Astrocyte (in vitro differentiated cells and primary cell): Measurements from ENCODE around the gene TEX101. TPM values are rescaled to one million over a fixed set of nuclear protein-coding genes. Genes with fewer than 3 reads are reported as not detected.
"Not testable (repeated sequence)": the region's sequence is repeated elsewhere in the genome, so short reads cannot be mapped to it uniquely, and the experiment has no call there.

Experiments
- DNase-seq: peaks from one replicate; pipeline ENCODE4 v3.0.0-alpha.2; 2010; ENCODE audit warnings: low read depth
- FAIRE-seq: peaks from 2 replicates; lab custom pipeline; 2011; peaks lifted over from hg19 to GRCh38; lab: Jason Lieb, UNC
- H2AFZ ChIP-seq: 2 replicates; pipeline ENCODE4 v1.6.0; 2012; ENCODE audit warnings: low read depth, low read length, inconsistent platforms
- H3K27ac ChIP-seq: 2 replicates; pipeline ENCODE4 v1.5.1; 2011; ENCODE audit warnings: low read depth, low read length, inconsistent platforms
- H3K27me3 ChIP-seq: 2 replicates; pipeline ENCODE4 v1.6.0; 2011; ENCODE audit warnings: low read length, inconsistent platforms; ENCODE audit not compliant: insufficient read depth
- H3K36me3 ChIP-seq: 2 replicates; pipeline ENCODE4 v1.5.1; 2011; ENCODE audit warnings: low read length, inconsistent platforms; ENCODE audit not compliant: insufficient read depth
- H3K4me1 ChIP-seq: 2 replicates; pipeline ENCODE4 v1.5.1; 2011; ENCODE audit warnings: low read length, inconsistent platforms; ENCODE audit not compliant: insufficient read depth
- H3K4me2 ChIP-seq: 2 replicates; pipeline ENCODE4 v1.6.0; 2012; ENCODE audit warnings: low read length, inconsistent platforms
- H3K4me3 ChIP-seq: 2 replicates; pipeline ENCODE4 v1.5.1; 2011; ENCODE audit warnings: low read depth, mild to moderate bottlenecking, low read length, inconsistent platforms; ENCODE audit not compliant: insufficient read depth
- H3K79me2 ChIP-seq: 2 replicates; pipeline ENCODE4 v1.6.0; 2012; ENCODE audit warnings: mild to moderate bottlenecking, low read length, inconsistent platforms; ENCODE audit not compliant: insufficient read depth
- H3K9ac ChIP-seq: 2 replicates; pipeline ENCODE4 v1.6.0; 2012; ENCODE audit warnings: mild to moderate bottlenecking, low read length, inconsistent platforms
- H3K9me3 ChIP-seq: 2 replicates; pipeline ENCODE4 v1.5.1; 2012; ENCODE audit warnings: low read depth, mild to moderate bottlenecking, low read length, inconsistent platforms; ENCODE audit not compliant: insufficient read depth
- H4K20me1 ChIP-seq: 2 replicates; pipeline ENCODE4 v1.6.0; 2012; ENCODE audit warnings: low read length, inconsistent platforms; ENCODE audit not compliant: insufficient read depth
- H3K27ac Mint-ChIP-seq: one replicate; pipeline ENCODE4 v1.8.0; 2021; ENCODE audit warnings: mild to moderate bottlenecking, mixed read lengths; ENCODE audit not compliant: unreplicated experiment
- H3K27me3 Mint-ChIP-seq: one replicate; pipeline ENCODE4 v1.8.0; 2021; ENCODE audit warnings: low read depth, mixed read lengths; ENCODE audit not compliant: unreplicated experiment
- H3K36me3 Mint-ChIP-seq: one replicate; pipeline ENCODE4 v1.8.0; 2021; ENCODE audit warnings: low read depth, mixed read lengths; ENCODE audit not compliant: unreplicated experiment
- H3K4me1 Mint-ChIP-seq: one replicate; pipeline ENCODE4 v1.8.0; 2021; ENCODE audit warnings: low read depth, mixed read lengths; ENCODE audit not compliant: unreplicated experiment
- H3K4me3 Mint-ChIP-seq: one replicate; pipeline ENCODE4 v1.8.0; 2021; ENCODE audit warnings: mild to moderate bottlenecking, moderate library complexity, mixed read lengths; ENCODE audit not compliant: unreplicated experiment
- H3K9me3 Mint-ChIP-seq: one replicate; pipeline ENCODE4 v1.8.0; 2021; ENCODE audit warnings: mild to moderate bottlenecking, mixed read lengths; ENCODE audit not compliant: unreplicated experiment
- CTCF ChIP-seq: IDR thresholded peaks from 2 replicates; pipeline ENCODE4 v1.5.1; 2011; ENCODE audit warnings: low read depth, mild to moderate bottlenecking, inconsistent platforms, low read length, moderate library complexity; ENCODE audit not compliant: insufficient read depth
- EZH2 ChIP-seq: IDR thresholded peaks from 2 replicates; pipeline ENCODE4 v1.6.1; 2012; ENCODE audit warnings: mild to moderate bottlenecking, low read length, inconsistent platforms; ENCODE audit not compliant: insufficient read depth
- total RNA-seq: library from RNA; stranded (reverse); gene quantifications from 2 replicates; pipeline ENCODE4 v1.2.1, GENCODE V29; 2021

Gene TEX101
- total RNA-seq, 1 donor from 2014 or later: not detected

- H3K9me3 ChIP-seq, H3K36me3 Mint-ChIP-seq, H2AFZ ChIP-seq, H3K27ac ChIP-seq, H4K20me1 ChIP-seq, H3K4me3 ChIP-seq, FAIRE-seq, H3K36me3 ChIP-seq, H3K79me2 ChIP-seq, H3K4me3 Mint-ChIP-seq, H3K4me1 ChIP-seq, H3K27me3 ChIP-seq, H3K4me1 Mint-ChIP-seq, H3K9ac ChIP-seq, H3K27ac Mint-ChIP-seq, H3K9me3 Mint-ChIP-seq: not testable (repeated sequence)
- peak overlapping the region; percentile 48 for H3K4me2 ChIP-seq
- peak; percentile 51 for DNase-seq
- peaks cover 34% of the 10 kb centered on the region for H3K27me3 Mint-ChIP-seq
Measured at GRCh38 chr19:43390903-43391551, 23.7 kb upstream of the TEX101 start.

GRCh38 chr19:43391552-43391935 is 23.1 kb upstream of the TEX101 start:
- not testable (repeated sequence) for H3K27me3 ChIP-seq, H3K9me3 Mint-ChIP-seq, H3K4me1 ChIP-seq, H4K20me1 ChIP-seq, H3K27ac ChIP-seq, H3K36me3 Mint-ChIP-seq, H3K4me3 Mint-ChIP-seq, H3K9me3 ChIP-seq, FAIRE-seq, H3K79me2 ChIP-seq, DNase-seq, H3K9ac ChIP-seq, H3K36me3 ChIP-seq, H3K27ac Mint-ChIP-seq, H3K4me3 ChIP-seq, H2AFZ ChIP-seq, H3K4me1 Mint-ChIP-seq
- peaks cover 37% of the 10 kb centered on the region for H3K27me3 Mint-ChIP-seq
- peak overlapping the region; percentile 48 for H3K4me2 ChIP-seq

GRCh38 chr19:43393501-43393900 is 21.2 kb upstream of the TEX101 start:
- not testable (repeated sequence) for H3K4me2 ChIP-seq, H3K4me1 ChIP-seq, H3K4me3 ChIP-seq, H2AFZ ChIP-seq, FAIRE-seq, H3K27me3 ChIP-seq, H3K4me1 Mint-ChIP-seq, H3K9me3 Mint-ChIP-seq, H3K9ac ChIP-seq, H3K4me3 Mint-ChIP-seq, H3K36me3 Mint-ChIP-seq, H3K36me3 ChIP-seq, DNase-seq, H3K27ac Mint-ChIP-seq, H3K27ac ChIP-seq, H4K20me1 ChIP-seq, H3K79me2 ChIP-seq, H3K9me3 ChIP-seq
- peaks cover 37% of the 10 kb centered on the region for H3K27me3 Mint-ChIP-seq

GRCh38 chr19:43395561-43395960 is 19.1 kb upstream of the TEX101 start:
- H3K36me3 Mint-ChIP-seq: no peaks in the 10 kb centered on the region
- H3K4me1 Mint-ChIP-seq: no peaks in the 10 kb centered on the region
- no peak overlapping the region for H3K4me3 Mint-ChIP-seq
- Histone ChIP-seq H3K9ac (no peak overlapping the region), H3K9me3 (no peaks in the 10 kb centered on the region), H3K27me3 (no peaks in the 10 kb centered on the region), H3K36me3 (no peaks in the 10 kb centered on the region), H4K20me1 (no peaks in the 10 kb centered on the region), H3K4me1 (no peaks in the 10 kb centered on the region), H3K79me2 (no peaks in the 10 kb centered on the region), H3K4me3 (no peak overlapping the region), H3K4me2 (no peak overlapping the region), H3K27ac (no peak overlapping the region), H2AFZ (no peak overlapping the region)
- H3K9me3 Mint-ChIP-seq: peaks cover 3% of the 10 kb centered on the region
- H3K27ac Mint-ChIP-seq: no peak overlapping the region
- H3K27me3 Mint-ChIP-seq: peaks cover 29% of the 10 kb centered on the region
- DNase-seq (no peak), FAIRE-seq (no peak)
- no peak for TF ChIP-seq EZH2
- no peak for TF ChIP-seq CTCF
